ENCODE measurements around the gene MYADM. TPM values are rescaled to one million over a fixed set of nuclear protein-coding genes. Genes with fewer than 3 reads are reported as not detected.

Gene MYADM
- total and polyA plus RNA-seq, 2 of the 13 experiments (the other 11 are each of a cell fraction or from before 2014, with no cell fraction given) = 19.9 to 38.1 TPM

DNA sequence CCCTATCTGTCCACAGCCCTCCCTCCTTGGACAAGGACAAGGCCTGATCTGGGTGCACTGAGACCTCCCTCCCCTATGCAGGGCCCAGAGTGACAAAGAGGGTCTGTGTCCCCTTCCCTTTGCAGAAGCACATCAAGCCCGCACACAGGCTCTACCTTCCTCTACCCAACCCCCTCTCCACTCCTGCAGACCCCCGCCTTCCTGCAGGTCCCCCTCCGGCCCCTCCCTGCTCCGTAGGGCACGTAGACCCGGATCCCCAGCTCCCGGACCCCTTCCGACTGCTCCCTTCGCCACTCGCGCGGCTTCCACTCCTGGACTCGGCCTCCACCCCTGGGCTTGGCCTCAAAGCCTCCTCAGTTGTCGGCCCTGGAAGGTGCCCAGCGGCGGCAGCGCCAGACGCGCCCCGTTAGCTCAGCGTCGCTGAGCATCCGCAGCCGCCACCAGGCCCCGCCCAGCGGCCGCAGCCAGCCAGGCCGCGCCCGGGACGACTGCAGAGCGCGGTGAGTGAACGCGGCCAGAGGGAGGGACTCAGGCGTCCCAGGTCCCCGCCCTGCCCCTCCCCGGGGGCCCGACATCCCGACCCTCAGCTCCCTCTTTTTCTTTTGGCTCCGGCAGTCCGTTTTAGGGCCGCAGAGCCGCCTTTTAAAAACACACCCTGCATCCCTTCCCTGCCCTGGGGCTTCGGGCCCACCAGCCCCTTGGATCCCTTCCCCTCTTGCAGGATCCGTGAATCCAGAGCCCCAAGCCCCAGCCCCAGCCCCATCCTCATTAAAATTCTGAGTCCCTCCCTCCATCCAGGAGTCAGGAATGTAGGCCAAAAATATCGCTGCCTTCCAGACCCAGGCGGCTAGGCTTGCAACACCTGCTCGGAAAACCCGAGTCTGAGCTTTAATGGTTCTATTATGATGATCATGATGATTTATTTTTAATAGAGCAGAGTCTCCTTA, 1.5 kb upstream of the MYADM start (continued):
- peak; percentile 48 for TF ChIP-seq AGO1 (IDR thresholded peaks at IDR 0.05; ENCODE audit: low read depth, low read length, poor library complexity, severe bottlenecking)
- TF ChIP-seq, protein P1, sequence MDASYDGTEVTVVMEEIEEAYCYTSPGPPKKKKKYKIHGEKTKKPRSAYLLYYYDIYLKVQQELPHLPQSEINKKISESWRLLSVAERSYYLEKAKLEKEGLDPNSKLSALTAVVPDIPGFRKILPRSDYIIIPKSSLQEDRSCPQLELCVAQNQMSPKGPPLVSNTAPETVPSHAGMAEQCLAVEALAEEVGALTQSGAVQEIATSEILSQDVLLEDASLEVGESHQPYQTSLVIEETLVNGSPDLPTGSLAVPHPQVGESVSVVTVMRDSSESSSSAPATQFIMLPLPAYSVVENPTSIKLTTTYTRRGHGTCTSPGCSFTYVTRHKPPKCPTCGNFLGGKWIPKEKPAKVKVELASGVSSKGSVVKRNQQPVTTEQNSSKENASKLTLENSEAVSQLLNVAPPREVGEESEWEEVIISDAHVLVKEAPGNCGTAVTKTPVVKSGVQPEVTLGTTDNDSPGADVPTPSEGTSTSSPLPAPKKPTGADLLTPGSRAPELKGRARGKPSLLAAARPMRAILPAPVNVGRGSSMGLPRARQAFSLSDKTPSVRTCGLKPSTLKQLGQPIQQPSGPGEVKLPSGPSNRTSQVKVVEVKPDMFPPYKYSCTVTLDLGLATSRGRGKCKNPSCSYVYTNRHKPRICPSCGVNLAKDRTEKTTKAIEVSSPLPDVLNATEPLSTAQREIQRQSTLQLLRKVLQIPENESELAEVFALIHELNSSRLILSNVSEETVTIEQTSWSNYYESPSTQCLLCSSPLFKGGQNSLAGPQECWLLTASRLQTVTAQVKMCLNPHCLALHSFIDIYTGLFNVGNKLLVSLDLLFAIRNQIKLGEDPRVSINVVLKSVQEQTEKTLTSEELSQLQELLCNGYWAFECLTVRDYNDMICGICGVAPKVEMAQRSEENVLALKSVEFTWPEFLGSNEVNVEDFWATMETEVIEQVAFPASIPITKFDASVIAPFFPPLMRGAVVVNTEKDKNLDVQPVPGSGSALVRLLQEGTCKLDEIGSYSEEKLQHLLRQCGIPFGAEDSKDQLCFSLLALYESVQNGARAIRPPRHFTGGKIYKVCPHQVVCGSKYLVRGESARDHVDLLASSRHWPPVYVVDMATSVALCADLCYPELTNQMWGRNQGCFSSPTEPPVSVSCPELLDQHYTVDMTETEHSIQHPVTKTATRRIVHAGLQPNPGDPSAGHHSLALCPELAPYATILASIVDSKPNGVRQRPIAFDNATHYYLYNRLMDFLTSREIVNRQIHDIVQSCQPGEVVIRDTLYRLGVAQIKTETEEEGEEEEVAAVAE (CRISPR knock-in tag; IDR thresholded peaks at IDR 0.05; ENCODE audit: borderline replicate concordance) = no peak; the same call in 1 of the 2 replicates
- TF ChIP-seq ZNF530 (CRISPR knock-in tag; IDR thresholded peaks at IDR 0.05; ENCODE audit: low read depth) = no peak
- TF ChIP-seq ZKSCAN5 (CRISPR knock-in tag; IDR thresholded peaks at IDR 0.05) = no peak
- peak; percentile 39; the same call in 1 of the 2 replicates for TF ChIP-seq THAP11 (CRISPR knock-in tag; IDR thresholded peaks at IDR 0.05)
- TF ChIP-seq, protein P2, sequence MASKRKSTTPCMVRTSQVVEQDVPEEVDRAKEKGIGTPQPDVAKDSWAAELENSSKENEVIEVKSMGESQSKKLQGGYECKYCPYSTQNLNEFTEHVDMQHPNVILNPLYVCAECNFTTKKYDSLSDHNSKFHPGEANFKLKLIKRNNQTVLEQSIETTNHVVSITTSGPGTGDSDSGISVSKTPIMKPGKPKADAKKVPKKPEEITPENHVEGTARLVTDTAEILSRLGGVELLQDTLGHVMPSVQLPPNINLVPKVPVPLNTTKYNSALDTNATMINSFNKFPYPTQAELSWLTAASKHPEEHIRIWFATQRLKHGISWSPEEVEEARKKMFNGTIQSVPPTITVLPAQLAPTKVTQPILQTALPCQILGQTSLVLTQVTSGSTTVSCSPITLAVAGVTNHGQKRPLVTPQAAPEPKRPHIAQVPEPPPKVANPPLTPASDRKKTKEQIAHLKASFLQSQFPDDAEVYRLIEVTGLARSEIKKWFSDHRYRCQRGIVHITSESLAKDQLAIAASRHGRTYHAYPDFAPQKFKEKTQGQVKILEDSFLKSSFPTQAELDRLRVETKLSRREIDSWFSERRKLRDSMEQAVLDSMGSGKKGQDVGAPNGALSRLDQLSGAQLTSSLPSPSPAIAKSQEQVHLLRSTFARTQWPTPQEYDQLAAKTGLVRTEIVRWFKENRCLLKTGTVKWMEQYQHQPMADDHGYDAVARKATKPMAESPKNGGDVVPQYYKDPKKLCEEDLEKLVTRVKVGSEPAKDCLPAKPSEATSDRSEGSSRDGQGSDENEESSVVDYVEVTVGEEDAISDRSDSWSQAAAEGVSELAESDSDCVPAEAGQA (IDR thresholded peaks at IDR 0.05; ENCODE audit: low read depth) = no peak
- TF ChIP-seq, protein P2 (CRISPR knock-in tag; IDR thresholded peaks at IDR 0.05; ENCODE audit: borderline replicate concordance) = 0 out of 2 replicates have a peak, but pooled peaks have one; percentile 22
- TF ChIP-seq, protein P3, sequence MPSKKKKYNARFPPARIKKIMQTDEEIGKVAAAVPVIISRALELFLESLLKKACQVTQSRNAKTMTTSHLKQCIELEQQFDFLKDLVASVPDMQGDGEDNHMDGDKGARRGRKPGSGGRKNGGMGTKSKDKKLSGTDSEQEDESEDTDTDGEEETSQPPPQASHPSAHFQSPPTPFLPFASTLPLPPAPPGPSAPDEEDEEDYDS (CRISPR knock-in tag; IDR thresholded peaks at IDR 0.05) = peak; percentile 59; the same call in 1 of the 2 replicates
- no peak for TF ChIP-seq NONO (IDR thresholded peaks at IDR 0.05)
- peak; percentile 68; the same call in 1 of the 2 replicates for TF ChIP-seq NONO (CRISPR knock-in tag; conservative IDR thresholded peaks at IDR 0.05)
- peak; percentile 85 for TF ChIP-seq SAFB2 (CRISPR knock-in tag; IDR thresholded peaks at IDR 0.05; ENCODE audit: borderline replicate concordance, low read depth)
- peak; percentile 71; the same call in 1 of the 2 replicates for TF ChIP-seq SPEN (CRISPR knock-in tag; IDR thresholded peaks at IDR 0.05; ENCODE audit: low read depth)

All from HepG2 (cell line).